BE2C (cell line): Measurements from ENCODE around the gene CFAP221.

ENCODE experiments used
- DNase-seq: peaks from one replicate; pipeline ENCODE4 v3.0.0-alpha.2; 2020
- H3K27me3 ChIP-seq: fragments of 250-450 bp; sonication (Bioruptor Pico); 2 replicates; pipeline ENCODE4 v1.5.1; 2020; ENCODE audit warnings: mild to moderate bottlenecking
- H3K36me3 ChIP-seq: fragments of 250-450 bp; sonication (Bioruptor Pico); 2 replicates; pipeline ENCODE4 v1.5.1; 2020; ENCODE audit warnings: mild to moderate bottlenecking
- H3K4me1 ChIP-seq: fragments of 250-450 bp; sonication (Bioruptor Pico); 2 replicates; pipeline ENCODE4 v1.5.1; 2020
- H3K4me3 ChIP-seq: 2 replicates; pipeline ENCODE4 v1.5.1; 2011; ENCODE audit warnings: low read depth, low read length
- H3K9me3 ChIP-seq: fragments of 250-450 bp; sonication (Bioruptor Pico); 2 replicates; pipeline ENCODE4 v1.5.1; 2020
- TF ChIP-seq, protein P1 (sequence below): IDR thresholded peaks from 2 replicates; pipeline ENCODE4 v1.5.1; 2012; ENCODE audit warnings: mild to moderate bottlenecking, low read depth, low read length

The CFAP221 gene

DNA sequence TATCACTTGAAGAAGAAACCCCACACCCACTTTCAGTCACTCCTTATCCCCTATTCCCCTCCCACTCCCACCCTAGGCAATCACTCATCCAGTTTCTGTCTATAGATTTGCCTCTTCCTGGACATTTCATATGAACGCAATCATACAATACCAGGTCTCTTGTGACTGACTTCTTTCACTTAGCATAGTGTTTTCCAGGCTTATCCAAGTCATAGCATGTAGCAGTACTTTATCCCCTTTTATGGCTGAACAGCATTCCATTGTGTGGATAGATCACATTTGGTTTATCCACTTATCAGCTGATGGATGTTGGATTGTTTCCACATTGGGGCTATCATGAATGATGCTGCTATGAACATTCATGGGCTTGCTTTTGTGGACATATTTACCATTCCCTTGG lies 6.6 kb downstream of the CFAP221 start:
- H3K27me3 ChIP-seq = no peaks in the 10 kb centered on the region
- no peak overlapping the region for H3K4me3 ChIP-seq
- no peaks in the 10 kb centered on the region for H3K36me3 ChIP-seq
- peaks cover 5% of the 10 kb centered on the region for H3K4me1 ChIP-seq
- no peaks in the 10 kb centered on the region for H3K9me3 ChIP-seq
- DNase-seq = no peak
- TF ChIP-seq, protein P1, sequence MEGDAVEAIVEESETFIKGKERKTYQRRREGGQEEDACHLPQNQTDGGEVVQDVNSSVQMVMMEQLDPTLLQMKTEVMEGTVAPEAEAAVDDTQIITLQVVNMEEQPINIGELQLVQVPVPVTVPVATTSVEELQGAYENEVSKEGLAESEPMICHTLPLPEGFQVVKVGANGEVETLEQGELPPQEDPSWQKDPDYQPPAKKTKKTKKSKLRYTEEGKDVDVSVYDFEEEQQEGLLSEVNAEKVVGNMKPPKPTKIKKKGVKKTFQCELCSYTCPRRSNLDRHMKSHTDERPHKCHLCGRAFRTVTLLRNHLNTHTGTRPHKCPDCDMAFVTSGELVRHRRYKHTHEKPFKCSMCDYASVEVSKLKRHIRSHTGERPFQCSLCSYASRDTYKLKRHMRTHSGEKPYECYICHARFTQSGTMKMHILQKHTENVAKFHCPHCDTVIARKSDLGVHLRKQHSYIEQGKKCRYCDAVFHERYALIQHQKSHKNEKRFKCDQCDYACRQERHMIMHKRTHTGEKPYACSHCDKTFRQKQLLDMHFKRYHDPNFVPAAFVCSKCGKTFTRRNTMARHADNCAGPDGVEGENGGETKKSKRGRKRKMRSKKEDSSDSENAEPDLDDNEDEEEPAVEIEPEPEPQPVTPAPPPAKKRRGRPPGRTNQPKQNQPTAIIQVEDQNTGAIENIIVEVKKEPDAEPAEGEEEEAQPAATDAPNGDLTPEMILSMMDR = no peak

DNA sequence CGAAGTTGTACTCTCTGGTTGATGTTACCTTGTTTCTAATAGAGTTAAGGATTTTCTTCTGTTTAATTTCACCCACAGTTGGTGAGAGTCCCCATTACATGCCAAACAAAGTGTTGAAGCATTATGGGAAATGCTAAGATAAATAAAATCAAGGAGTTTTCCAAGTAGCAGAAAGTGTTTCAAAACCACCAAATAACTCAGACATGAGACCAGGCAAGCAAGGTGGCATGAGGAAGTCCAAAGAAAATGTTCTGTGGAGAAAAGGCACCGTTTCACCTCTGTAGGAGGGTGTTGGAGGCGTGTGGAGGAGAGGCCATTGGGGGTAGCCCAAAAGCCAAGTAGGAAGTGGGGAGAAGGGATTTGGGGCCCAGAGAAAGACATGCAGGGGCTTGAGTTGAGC lies 8.7 kb downstream of the CFAP221 start:
- peaks cover 5% of the 10 kb centered on the region; the same call in 1 of the 2 replicates for H3K4me1 ChIP-seq
- no peaks in the 10 kb centered on the region for H3K36me3 ChIP-seq
- no peaks in the 10 kb centered on the region for H3K9me3 ChIP-seq
- no peaks in the 10 kb centered on the region for H3K27me3 ChIP-seq
- TF ChIP-seq, protein P1 = no peak
- DNase-seq = no peak
- H3K4me3 ChIP-seq = no peak overlapping the region

DNA sequence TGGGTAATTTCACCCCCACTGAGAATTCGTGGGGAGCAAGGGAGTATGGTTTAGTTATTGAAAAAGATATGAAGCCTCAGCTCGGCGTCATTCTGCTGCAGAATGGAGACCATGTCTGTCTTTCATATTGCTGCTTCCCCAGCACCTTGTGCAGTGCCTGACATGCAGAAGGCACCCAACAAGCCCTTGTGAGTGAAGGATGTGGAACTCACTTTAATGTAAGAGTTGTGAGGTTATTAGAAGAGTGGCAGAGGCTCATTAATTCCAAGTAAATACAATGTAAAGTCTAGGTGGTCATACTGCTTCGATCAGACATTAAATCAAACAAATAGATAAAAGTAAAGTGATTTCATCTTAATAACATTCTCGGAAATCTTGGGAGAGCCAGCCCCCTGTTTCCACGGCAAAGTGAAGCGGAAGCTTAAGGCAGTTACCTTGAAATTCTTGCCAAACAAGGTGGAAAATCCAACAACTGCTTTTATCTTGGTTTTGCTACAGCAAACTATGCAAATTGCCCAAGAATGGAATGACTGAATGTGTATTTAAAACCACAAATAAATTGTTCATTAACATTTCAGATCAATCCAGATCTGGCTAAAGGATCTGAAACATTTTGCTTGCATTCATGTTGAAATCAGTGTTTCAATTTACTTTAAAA lies 9.6 kb downstream of the CFAP221 start:
- Histone ChIP-seq H3K4me3 (no peak overlapping the region), H3K27me3 (no peaks in the 10 kb centered on the region), H3K36me3 (no peaks in the 10 kb centered on the region), H3K9me3 (no peaks in the 10 kb centered on the region), H3K4me1 (peaks cover 5% of the 10 kb centered on the region; the same call in 1 of the 2 replicates)
- TF ChIP-seq, protein P1 = no peak
- no peak for DNase-seq

DNA sequence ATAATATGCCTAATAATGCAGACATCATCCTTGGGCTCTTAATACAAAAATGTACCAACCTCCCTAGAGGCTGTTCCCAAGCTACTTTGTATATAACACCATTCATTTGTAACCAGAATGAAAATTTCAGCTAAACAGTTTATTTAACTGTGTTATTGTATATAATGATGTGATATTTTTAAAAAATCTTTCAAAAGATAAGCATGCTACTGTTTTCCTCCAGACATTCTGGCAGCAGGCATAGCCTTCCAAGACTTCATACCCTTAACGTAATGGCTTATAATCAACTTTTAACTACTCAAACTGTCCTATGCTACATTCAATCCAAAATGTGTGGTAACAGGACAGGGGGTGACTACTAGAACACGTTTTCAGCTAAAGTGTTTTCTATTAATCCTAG lies 21.2 kb downstream of the CFAP221 start:
- H3K4me3 ChIP-seq = no peak overlapping the region
- no peaks in the 10 kb centered on the region for H3K27me3 ChIP-seq
- DNase-seq = no peak
- TF ChIP-seq, protein P1 = no peak
- no peaks in the 10 kb centered on the region for H3K36me3 ChIP-seq
- no peaks in the 10 kb centered on the region for H3K9me3 ChIP-seq
- H3K4me1 ChIP-seq = no peaks in the 10 kb centered on the region

DNA sequence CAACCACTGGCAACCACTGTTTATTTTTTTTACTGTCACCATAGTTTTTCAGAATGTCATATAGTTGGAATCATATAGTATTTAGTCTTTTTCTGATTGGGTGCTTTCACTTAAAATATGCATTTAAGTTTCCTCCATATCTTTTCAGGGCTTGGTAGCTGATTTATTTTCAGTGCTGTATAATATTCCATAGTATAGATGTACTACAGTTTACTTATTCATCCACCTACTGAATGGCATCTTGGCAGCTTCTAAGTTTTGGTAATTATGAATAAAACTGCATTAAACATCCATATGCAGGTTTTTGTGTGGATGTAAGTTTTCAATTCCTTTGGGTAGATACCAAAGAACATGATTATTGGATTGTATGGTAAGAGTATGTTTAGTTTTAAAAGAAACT lies 23.0 kb downstream of the CFAP221 start:
- Histone ChIP-seq H3K9me3 (no peaks in the 10 kb centered on the region), H3K27me3 (no peaks in the 10 kb centered on the region), H3K4me3 (no peak overlapping the region), H3K4me1 (no peaks in the 10 kb centered on the region), H3K36me3 (no peaks in the 10 kb centered on the region)
- TF ChIP-seq, protein P1 = no peak
- DNase-seq = no peak

DNA sequence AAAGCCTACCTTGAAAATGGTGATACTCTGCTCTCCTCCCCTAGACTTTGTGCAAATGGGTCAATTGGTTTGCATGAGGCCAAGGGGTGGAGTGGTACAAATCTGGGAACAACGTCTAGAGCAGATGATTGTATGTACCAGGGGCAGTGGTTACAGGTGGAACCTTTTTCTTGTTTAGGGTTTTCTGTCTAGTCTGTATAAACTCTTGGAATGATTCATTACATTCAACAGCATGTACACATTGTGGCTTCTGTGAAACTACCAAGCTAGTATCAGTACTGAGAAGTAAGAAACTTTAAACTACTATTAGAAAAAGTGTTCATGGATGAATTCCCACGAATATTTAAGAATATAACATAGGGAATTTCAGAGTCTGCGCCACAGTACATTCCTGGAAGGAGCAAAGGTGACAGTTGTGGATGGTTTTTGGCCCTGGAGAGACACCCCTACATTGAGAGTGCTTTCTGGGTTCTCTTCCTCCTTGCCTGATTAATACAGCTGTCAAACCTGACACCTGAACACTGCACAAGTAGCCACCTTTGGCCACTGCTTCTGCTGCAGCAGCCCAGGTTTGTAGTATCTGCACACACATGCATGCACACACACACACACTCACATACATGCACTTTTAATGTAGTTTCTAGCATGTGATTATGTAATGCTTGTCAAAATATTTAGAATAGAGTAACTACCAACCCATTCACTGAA lies 30.0 kb downstream of the CFAP221 start:
- DNase-seq = no peak
- H3K36me3 ChIP-seq = no peaks in the 10 kb centered on the region
- H3K4me1 ChIP-seq = no peaks in the 10 kb centered on the region
- H3K9me3 ChIP-seq = no peaks in the 10 kb centered on the region
- H3K4me3 ChIP-seq = no peak overlapping the region
- TF ChIP-seq, protein P1 = no peak
- H3K27me3 ChIP-seq = no peaks in the 10 kb centered on the region
